GM13977 (cell line): Measurements from ENCODE around the gene BCL2L2.

ENCODE experiments used
- DNase-seq: peaks from one replicate; pipeline ENCODE4 v3.0.0; 2012; ENCODE audit warnings: low spot score
- in situ Hi-C: fragments of 300-500 bp; cut with MboI; formaldehyde crosslinking; loops from one replicate; pipeline ENCODE4 v1.12.0; 2022; ENCODE audit warnings: low sequenced_read_pairs, low pct_unique_long_range_greater_than_20kb, mixed read lengths, inconsistent platforms; ENCODE audit not compliant: unreplicated experiment
- TF ChIP-seq, protein P1 (sequence below): IDR thresholded peaks from 2 replicates; pipeline ENCODE4 v1.5.1; 2012; ENCODE audit warnings: mild to moderate bottlenecking, control low read depth; ENCODE audit not compliant: insufficient read depth; ENCODE audit errors: extremely low read depth, missing control alignments

BCL2L2 gene

DNA sequence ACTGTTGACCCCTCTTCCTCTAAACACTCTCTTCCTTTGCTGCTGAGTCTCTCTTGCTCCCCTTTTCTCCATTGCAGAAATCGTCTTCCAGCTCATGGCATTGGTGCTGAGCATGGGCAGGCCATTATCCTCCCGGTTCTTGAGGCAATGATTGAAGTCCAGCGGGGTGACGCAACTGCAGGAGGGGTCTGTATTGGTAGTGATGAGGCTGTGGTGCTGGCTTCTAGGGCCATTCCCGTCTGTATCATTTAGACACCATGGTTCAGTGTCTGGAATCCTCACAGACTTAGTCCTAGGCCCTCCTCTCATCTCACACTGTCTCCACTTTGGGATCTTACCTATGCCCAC lies 46.8 kb downstream of the BCL2L2 start:
- in situ Hi-C loops: no loop called here
- no peak for DNase-seq
- TF ChIP-seq, protein P1, sequence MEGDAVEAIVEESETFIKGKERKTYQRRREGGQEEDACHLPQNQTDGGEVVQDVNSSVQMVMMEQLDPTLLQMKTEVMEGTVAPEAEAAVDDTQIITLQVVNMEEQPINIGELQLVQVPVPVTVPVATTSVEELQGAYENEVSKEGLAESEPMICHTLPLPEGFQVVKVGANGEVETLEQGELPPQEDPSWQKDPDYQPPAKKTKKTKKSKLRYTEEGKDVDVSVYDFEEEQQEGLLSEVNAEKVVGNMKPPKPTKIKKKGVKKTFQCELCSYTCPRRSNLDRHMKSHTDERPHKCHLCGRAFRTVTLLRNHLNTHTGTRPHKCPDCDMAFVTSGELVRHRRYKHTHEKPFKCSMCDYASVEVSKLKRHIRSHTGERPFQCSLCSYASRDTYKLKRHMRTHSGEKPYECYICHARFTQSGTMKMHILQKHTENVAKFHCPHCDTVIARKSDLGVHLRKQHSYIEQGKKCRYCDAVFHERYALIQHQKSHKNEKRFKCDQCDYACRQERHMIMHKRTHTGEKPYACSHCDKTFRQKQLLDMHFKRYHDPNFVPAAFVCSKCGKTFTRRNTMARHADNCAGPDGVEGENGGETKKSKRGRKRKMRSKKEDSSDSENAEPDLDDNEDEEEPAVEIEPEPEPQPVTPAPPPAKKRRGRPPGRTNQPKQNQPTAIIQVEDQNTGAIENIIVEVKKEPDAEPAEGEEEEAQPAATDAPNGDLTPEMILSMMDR: no peak

DNA sequence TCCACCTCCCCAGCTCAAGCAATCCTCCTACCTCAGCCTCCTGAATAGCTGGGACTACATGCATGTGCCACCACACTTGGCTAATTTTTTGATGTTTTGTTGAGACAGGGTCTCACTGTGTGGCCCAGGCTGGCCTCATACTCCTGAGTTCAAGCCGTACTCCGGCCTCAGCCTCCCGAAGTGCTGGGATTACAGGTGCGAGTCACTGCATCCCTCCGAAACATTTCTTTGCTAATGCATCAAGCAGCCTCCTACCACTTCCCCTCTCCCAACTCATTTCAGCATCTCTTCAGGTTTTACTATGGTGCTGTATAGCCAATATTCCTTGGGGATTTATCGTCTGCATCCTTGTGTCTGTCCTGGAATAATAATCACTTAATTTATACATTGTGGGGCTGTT lies 48.4 kb downstream of the BCL2L2 start:
- TF ChIP-seq, protein P1: no peak
- no peak for DNase-seq
- in situ Hi-C loops: no loop called here

DNA sequence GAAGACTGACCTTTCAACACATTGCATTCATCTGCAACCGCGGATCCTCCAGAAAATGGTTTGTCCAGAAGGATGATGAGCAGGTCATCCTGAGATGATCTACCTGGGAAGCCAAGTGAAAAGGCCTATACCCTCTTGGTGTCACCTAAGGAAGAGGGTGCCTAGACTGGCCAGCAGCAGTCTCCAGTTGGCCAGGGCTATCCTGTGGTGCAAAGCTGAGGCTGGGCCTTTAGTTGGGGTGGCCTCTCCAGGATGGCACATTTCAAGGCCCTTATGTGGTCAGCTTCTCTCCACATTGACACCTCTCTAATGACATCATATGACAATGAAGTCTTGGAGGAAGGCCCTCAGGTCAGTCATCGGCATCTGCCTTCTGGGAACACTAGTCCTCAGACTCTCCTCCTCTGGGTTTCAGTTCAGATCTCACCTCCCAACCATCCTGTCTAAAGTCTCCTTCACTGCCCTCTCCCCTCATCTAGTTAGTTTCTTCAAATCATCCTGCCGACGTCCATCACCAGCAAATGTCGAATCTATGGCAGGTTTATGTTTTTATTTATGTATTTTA lies 49.3 kb downstream of the BCL2L2 start:
- in situ Hi-C loops: no loop called here
- DNase-seq: no peak
- TF ChIP-seq, protein P1: no peak

DNA sequence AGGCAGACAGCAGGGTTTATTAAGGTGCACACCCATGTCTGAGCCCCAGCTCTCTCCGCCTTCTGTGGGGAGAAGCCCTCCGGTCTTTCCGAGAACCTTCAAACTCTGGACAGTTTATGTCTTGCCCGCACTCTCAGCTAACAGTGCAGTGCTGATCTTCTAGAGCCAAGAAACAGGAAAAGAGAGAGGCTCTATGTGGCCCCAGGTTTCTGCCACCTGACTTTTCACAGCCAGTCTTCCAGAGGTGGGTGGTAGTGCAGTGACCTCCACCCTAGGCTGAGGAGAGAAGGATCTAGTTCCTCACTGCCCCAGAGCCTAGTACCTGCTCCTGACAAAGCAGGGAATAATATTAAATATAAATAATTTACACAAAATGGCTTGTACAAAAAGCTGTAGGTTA lies 50.0 kb downstream of the BCL2L2 start:
- TF ChIP-seq, protein P1: no peak
- DNase-seq: no peak
- in situ Hi-C loops: no loop called here

DNA sequence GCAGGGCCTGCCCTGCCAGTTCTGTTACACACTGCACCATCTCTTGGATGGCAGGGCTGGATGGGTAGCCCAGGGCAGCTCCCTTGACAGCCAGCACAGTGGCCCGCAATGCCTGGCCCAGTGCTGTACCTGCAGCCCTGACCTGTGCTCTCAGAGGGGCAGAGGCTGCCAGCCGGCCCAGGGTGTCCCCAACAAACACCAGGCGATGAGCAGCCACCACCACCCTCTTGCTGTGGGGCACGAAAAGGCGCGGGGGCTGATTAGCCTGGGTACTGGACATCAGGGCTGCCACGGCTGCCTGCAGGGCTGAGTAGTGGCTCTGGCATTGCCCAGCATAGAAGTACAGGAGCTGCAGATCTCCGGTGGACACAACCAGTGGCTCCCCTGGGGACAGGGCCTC lies 50.6 kb downstream of the BCL2L2 start:
- no peak for DNase-seq
- in situ Hi-C loops: no loop called here
- TF ChIP-seq, protein P1: no peak

DNA sequence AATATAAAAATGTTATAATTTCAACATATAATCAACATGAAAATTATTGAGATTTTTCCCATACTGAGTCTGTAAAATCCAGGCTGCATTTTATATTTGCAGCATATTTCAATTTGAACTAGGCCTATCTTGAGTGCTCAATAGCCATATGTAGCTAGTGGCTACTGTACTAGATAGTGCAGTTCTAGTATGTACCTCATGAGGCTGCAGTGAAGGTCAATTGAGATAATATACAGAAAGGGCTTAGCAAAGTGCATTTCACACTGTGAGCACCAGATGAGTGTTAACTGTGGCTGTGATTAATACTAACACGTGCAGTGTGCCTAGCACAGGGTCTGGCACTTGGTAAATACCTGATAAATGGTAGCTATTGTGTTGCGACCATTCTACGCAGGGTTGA lies 51.4 kb downstream of the BCL2L2 start:
- in situ Hi-C loops: no loop called here
- TF ChIP-seq, protein P1: no peak
- DNase-seq: no peak
